Keratinocyte (primary cell): ENCODE results near the gene IPMK. TPM values are rescaled to one million over a fixed set of nuclear protein-coding genes. Genes with fewer than 3 reads are reported as not detected.

Source experiments
- DNase-seq: peaks from one replicate; pipeline ENCODE4 v3.0.0-alpha.2; 2011; ENCODE audit warnings: low read depth, missing footprints, low spot score
- FAIRE-seq: peaks from 2 replicates; lab custom pipeline; 2011; peaks lifted over from hg19 to GRCh38; lab: Jason Lieb, UNC
- H2AFZ ChIP-seq: 2 replicates; pipeline ENCODE4 v1.6.0; 2012; ENCODE audit warnings: low read length, control low read depth, inconsistent platforms; ENCODE audit not compliant: control insufficient read depth
- H3K27ac ChIP-seq: 2 replicates; pipeline ENCODE4 v1.5.1; 2011; ENCODE audit warnings: low read length; ENCODE audit not compliant: control insufficient read depth, insufficient read depth
- H3K27me3 ChIP-seq: 3 replicates; pipeline ENCODE4 v1.6.0; 2011; ENCODE audit warnings: low read length; ENCODE audit not compliant: control insufficient read depth, insufficient read depth; ENCODE audit errors: extremely low read depth
- H3K36me3 ChIP-seq, 2 experiments: 2 replicates in 1 of 2; 3 replicates in 1 of 2; pipeline ENCODE4 v1.5.1; 2011; ENCODE audit warnings: low read length in 2 of 2, mild to moderate bottlenecking in 1 of 2; ENCODE audit not compliant: control insufficient read depth in 2 of 2, insufficient read depth in 2 of 2; ENCODE audit errors: extremely low read depth in 1 of 2
- H3K4me1 ChIP-seq: 3 replicates; pipeline ENCODE4 v1.5.1; 2011; ENCODE audit warnings: low read length; ENCODE audit not compliant: control insufficient read depth, insufficient read depth; ENCODE audit errors: extremely low read depth
- H3K4me2 ChIP-seq: 3 replicates; pipeline ENCODE4 v1.6.0; 2011; ENCODE audit warnings: low read depth, low read length; ENCODE audit not compliant: control insufficient read depth, insufficient read depth; ENCODE audit errors: extremely low read depth
- H3K4me3 ChIP-seq, 3 experiments: fragments of 200-600 bp in 1 of 3; sonication (generic) in 1 of 3; 2 replicates in 2 of 3; 3 replicates in 1 of 3; pipeline ENCODE4 v1.5.1; 2011 to 2016; ENCODE audit warnings: low read length in 3 of 3, mild to moderate bottlenecking in 3 of 3, control low read depth in 2 of 3, inconsistent platforms in 1 of 3, low read depth in 1 of 3, mixed read lengths in 1 of 3, mixed run types in 1 of 3, moderate library complexity in 1 of 3; ENCODE audit not compliant: control insufficient read depth in 2 of 3, insufficient read depth in 2 of 3; ENCODE audit errors: extremely low read depth in 1 of 3
- H3K79me2 ChIP-seq: 2 replicates; pipeline ENCODE4 v1.6.0; 2012; ENCODE audit warnings: low read length; ENCODE audit not compliant: control insufficient read depth, insufficient read depth
- H3K9ac ChIP-seq: 3 replicates; pipeline ENCODE4 v1.6.0; 2011; ENCODE audit warnings: low read length; ENCODE audit not compliant: control insufficient read depth, insufficient read depth; ENCODE audit errors: extremely low read depth
- H3K9me1 ChIP-seq: 3 replicates; pipeline ENCODE4 v1.6.0; 2011; ENCODE audit warnings: low read length; ENCODE audit not compliant: control insufficient read depth, insufficient read depth; ENCODE audit errors: extremely low read depth
- H3K9me3 ChIP-seq: 2 replicates; pipeline ENCODE4 v1.5.1; 2012; ENCODE audit warnings: low read depth, low read length; ENCODE audit not compliant: control insufficient read depth
- H4K20me1 ChIP-seq: 3 replicates; pipeline ENCODE4 v1.6.0; 2011; ENCODE audit warnings: low read length; ENCODE audit not compliant: control insufficient read depth, insufficient read depth; ENCODE audit errors: extremely low read depth
- EZH2 ChIP-seq: IDR thresholded peaks from one replicate; pipeline ENCODE4 v1.6.1; 2012; ENCODE audit warnings: inconsistent platforms, mild to moderate bottlenecking, low read length, moderate library complexity
- dilution Hi-C: fragments of 300-500 bp; cut with MboI; formaldehyde crosslinking; loops from one replicate; pipeline ENCODE4 v1.7.0; 2020; ENCODE audit warnings: low sequenced_read_pairs; ENCODE audit not compliant: extremely low pct_ligation_motif_present
- polyA plus RNA-seq, 5 experiments: library from polyadenylated mRNA; depleted of rRNA in 3 of 5; stranded (reverse) in 3 of 5; stranded (forward) in 1 of 5; unstranded in 1 of 5; fragments of >200 nt; gene quantifications; 1 replicate in 1 of 5; 2 replicates in 3 of 5; 3 replicates in 1 of 5; pipeline versions ENCODE4 v1.2.1 to v1.2.3, GENCODE V29; 2011 to 2012; ENCODE audit warnings: missing spikeins in 2 of 5, low read depth in 1 of 5, low replicate concordance in 1 of 5
- TF ChIP-seq, protein P1 (sequence below), 3 experiments: IDR thresholded peaks in 1 of 3; conservative IDR thresholded peaks in 1 of 3; optimal IDR thresholded peaks in 1 of 3; 2 replicates in 2 of 3; 3 replicates in 1 of 3; pipeline versions ENCODE3 to v1.5.1; 2011; ENCODE audit warnings: low read length in 3 of 3, mild to moderate bottlenecking in 3 of 3, moderate library complexity in 2 of 3, control low read depth in 1 of 3, inconsistent platforms in 1 of 3; ENCODE audit not compliant: insufficient read depth in 2 of 3; ENCODE audit errors: extremely low read depth in 1 of 3

Gene IPMK
- polyA plus RNA-seq, 1 donor (not counting 4 experiments of a cell fraction or from before 2014, with no cell fraction given) = 4.5 TPM

DNA sequence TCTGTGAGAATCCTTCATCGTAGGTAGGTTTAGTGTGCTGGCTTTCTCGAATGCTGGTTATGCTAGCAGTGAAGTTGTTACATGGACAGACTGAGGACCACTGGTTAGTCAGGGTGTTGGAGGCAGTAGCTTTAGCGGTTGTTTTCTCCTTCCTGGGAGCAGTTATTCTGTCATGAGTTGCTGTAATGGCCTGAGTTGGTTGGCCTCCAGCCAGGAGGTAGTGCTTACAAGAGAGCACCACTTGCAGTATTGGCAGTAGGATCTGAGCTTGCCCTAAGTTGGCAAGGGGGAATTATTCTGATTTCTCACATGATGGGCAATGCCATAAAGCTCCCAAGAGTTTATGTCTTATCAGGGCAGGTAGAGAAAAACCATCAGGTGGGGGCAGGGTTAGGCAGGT, 58.0 kb downstream of the IPMK start:
- DNase-seq (no peak), FAIRE-seq (no peak)
- Histone ChIP-seq H3K36me3 (no peaks in the 10 kb centered on the region), H3K4me1 (no peaks in the 10 kb centered on the region), H3K4me2 (no peak overlapping the region), H3K27ac (no peak overlapping the region), H3K79me2 (no peaks in the 10 kb centered on the region), H3K9me3 (no peaks in the 10 kb centered on the region), H3K27me3 (no peaks in the 10 kb centered on the region), H2AFZ (no peak overlapping the region), H3K9me1 (no peaks in the 10 kb centered on the region), H3K4me3 (no peak overlapping the region), H3K9ac (no peak overlapping the region), H4K20me1 (no peaks in the 10 kb centered on the region)
- TF ChIP-seq, protein P1, sequence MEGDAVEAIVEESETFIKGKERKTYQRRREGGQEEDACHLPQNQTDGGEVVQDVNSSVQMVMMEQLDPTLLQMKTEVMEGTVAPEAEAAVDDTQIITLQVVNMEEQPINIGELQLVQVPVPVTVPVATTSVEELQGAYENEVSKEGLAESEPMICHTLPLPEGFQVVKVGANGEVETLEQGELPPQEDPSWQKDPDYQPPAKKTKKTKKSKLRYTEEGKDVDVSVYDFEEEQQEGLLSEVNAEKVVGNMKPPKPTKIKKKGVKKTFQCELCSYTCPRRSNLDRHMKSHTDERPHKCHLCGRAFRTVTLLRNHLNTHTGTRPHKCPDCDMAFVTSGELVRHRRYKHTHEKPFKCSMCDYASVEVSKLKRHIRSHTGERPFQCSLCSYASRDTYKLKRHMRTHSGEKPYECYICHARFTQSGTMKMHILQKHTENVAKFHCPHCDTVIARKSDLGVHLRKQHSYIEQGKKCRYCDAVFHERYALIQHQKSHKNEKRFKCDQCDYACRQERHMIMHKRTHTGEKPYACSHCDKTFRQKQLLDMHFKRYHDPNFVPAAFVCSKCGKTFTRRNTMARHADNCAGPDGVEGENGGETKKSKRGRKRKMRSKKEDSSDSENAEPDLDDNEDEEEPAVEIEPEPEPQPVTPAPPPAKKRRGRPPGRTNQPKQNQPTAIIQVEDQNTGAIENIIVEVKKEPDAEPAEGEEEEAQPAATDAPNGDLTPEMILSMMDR (optimal IDR thresholded peaks at IDR 0.05 in 1 of 3, IDR thresholded peaks at IDR 0.05 in 1 of 3, conservative IDR thresholded peaks at IDR 0.05 in 1 of 3; ENCODE audit: extremely low read depth in 1 of 3, insufficient read depth in 2 of 3, low read length in 3 of 3) = no peak
- TF ChIP-seq EZH2 = no peak
- dilution Hi-C loops = no loop called here

DNA sequence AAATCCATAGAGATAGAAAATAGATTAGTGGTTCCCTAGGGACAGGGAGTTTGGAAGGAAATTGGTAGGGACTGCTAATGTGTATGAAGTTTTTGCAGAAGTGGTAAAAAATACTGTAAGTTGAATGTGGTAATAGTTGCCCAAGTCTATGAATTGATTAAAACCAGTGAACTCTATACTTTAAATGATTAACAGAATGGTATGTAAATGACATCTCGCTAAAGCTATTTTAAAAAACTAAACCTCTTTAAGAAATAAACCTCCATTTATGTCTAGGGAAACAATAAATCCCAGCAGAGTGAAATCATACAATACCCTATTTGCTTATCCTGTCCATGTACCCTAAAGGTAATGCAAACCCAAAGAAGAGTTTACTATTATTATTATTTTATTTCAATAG, 61.4 kb downstream of the IPMK start:
- H3K4me1 ChIP-seq = no peaks in the 10 kb centered on the region
- DNase-seq (no peak), FAIRE-seq (no peak)
- no peak overlapping the region for H3K27ac ChIP-seq
- no peaks in the 10 kb centered on the region for H3K9me1 ChIP-seq
- no peaks in the 10 kb centered on the region for H3K9me3 ChIP-seq
- no peaks in the 10 kb centered on the region for H4K20me1 ChIP-seq
- H3K4me2 ChIP-seq = no peak overlapping the region
- dilution Hi-C loops = no loop called here
- no peak overlapping the region for H2AFZ ChIP-seq
- H3K27me3 ChIP-seq = no peaks in the 10 kb centered on the region
- H3K9ac ChIP-seq = no peak overlapping the region
- H3K36me3 ChIP-seq = no peaks in the 10 kb centered on the region
- TF ChIP-seq, protein P1 (optimal IDR thresholded peaks at IDR 0.05 in 1 of 3, IDR thresholded peaks at IDR 0.05 in 1 of 3, conservative IDR thresholded peaks at IDR 0.05 in 1 of 3; ENCODE audit: extremely low read depth in 1 of 3, insufficient read depth in 2 of 3, low read length in 3 of 3) = no peak
- no peak for TF ChIP-seq EZH2
- H3K79me2 ChIP-seq = no peaks in the 10 kb centered on the region
- no peak overlapping the region for H3K4me3 ChIP-seq
